ENCODE data around the gene CAPS.

DNA sequence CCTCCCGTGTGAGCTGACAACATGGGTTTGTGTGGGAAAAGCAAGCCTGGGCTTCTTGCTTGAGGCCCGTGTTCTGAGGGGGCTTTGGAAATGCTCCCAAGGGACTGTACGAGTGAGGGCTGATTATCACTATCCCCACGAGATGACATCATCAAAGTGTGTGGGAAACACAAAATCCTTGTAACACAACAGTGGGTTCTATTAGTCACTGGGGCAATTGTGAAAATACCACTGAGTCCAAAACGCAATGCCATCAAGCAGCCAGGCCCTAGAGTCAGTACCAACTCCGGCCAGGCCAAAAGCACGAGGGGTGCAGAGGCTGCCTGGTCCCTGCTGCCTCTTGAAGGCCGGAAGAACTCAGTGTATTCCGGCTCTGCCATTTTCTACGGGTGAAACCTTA, 29.6 kb downstream of the CAPS start:
- TF ChIP-seq POLR2A (IDR thresholded peaks at IDR 0.05; ENCODE audit: low read depth, low read length) (no peak), POLR2AphosphoS5 (IDR thresholded peaks at IDR 0.05; ENCODE audit: low read depth, low read length) (no peak)
